Measurements from ENCODE around the gene RELCH. TPM values are rescaled to one million over a fixed set of nuclear protein-coding genes. Genes with fewer than 3 reads are reported as not detected.
"Not testable (repeated sequence)": the region's sequence is repeated elsewhere in the genome, so short reads cannot be mapped to it uniquely, and the experiment has no call there.

Gene RELCH, protein sequence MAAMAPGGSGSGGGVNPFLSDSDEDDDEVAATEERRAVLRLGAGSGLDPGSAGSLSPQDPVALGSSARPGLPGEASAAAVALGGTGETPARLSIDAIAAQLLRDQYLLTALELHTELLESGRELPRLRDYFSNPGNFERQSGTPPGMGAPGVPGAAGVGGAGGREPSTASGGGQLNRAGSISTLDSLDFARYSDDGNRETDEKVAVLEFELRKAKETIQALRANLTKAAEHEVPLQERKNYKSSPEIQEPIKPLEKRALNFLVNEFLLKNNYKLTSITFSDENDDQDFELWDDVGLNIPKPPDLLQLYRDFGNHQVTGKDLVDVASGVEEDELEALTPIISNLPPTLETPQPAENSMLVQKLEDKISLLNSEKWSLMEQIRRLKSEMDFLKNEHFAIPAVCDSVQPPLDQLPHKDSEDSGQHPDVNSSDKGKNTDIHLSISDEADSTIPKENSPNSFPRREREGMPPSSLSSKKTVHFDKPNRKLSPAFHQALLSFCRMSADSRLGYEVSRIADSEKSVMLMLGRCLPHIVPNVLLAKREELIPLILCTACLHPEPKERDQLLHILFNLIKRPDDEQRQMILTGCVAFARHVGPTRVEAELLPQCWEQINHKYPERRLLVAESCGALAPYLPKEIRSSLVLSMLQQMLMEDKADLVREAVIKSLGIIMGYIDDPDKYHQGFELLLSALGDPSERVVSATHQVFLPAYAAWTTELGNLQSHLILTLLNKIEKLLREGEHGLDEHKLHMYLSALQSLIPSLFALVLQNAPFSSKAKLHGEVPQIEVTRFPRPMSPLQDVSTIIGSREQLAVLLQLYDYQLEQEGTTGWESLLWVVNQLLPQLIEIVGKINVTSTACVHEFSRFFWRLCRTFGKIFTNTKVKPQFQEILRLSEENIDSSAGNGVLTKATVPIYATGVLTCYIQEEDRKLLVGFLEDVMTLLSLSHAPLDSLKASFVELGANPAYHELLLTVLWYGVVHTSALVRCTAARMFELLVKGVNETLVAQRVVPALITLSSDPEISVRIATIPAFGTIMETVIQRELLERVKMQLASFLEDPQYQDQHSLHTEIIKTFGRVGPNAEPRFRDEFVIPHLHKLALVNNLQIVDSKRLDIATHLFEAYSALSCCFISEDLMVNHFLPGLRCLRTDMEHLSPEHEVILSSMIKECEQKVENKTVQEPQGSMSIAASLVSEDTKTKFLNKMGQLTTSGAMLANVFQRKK
- 23.4 and 45.2 TPM in 2 replicates for total RNA-seq

DNA sequence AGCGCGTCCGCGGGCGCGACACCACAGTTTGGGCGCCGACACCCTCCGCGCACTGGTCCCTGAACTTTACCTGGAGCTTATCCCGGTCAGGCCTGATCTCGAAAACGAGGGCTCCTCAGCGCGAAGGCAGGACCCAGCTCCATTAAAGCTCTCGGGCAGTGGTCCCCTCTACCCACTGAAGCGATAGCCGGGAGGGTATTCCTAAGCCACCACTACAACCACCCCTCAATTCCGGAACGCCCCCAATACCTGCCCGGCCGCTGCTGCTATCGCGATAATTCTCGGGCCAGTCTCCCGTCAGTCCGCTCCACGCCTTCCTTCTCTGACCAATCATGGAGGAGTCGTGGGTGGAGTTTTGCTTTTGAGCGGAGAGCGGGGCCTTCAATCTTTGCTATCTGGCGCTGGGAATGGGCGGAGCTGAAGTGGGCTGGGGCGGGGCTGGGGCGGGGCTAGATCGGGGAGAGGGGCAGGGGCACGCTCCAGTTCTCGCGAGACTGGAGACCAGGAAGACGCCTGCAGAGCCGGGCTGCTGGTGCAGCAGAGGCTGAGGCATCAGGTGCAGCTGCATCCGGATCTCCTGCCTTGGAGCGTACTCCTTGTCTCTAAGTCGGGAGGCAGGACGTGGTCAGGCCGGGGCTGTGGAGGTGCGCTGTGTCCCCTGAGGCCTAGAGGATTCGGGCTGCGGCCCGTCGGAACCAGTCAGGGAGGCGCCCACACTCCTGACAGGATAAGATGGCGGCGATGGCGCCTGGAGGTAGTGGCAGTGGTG is at the start of gene RELCH, which contains the start of gene PIGN:
TSS of gene RELCH (plus strand) at position 482 of the 769 bp plus-strand sequence. CDS start at position 733, 251 bp downstream.
TSS of gene PIGN (minus strand) at position 283 of the 769 bp plus-strand sequence. CDS start 25,703 bp downstream, outside the sequence.
- peak; percentile 96 for DNase-seq (ENCODE audit: low read depth)

DNA sequence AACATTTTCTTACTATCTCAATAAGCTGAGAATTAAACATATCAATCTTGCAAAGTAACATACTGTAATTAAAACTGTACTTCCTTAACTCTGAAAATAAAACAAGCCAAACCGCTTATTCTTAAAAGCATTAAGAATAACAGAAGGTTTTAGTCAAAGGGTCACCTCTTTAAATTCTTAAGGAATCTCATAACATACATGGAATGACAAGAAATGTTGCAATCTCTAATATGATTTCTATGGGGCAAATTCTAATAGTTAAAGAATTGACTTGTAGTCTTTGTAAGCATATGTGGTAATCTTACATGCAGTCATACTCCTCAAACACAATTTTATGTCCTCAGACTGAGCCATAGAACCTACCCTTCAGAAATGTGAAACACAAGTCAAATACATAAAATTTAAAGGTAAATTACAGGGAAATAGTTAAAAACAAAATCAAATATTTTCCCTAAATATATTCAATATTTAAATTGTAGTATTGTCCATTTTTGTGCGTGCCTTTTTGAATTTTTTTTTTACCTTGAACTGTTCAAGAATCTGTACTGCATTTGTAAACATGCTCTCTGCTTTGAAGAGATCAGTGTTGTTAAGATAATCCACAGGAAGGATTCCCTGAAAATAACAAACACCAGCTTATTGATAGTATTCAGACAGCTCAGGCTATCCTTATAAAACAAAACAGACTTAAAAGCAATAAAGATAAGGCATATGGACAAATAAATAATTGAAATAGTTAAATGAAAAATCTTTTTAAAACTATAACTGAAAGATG is 48.4 kb upstream of the RELCH start:
- no peak for DNase-seq (ENCODE audit: low read depth)

DNA sequence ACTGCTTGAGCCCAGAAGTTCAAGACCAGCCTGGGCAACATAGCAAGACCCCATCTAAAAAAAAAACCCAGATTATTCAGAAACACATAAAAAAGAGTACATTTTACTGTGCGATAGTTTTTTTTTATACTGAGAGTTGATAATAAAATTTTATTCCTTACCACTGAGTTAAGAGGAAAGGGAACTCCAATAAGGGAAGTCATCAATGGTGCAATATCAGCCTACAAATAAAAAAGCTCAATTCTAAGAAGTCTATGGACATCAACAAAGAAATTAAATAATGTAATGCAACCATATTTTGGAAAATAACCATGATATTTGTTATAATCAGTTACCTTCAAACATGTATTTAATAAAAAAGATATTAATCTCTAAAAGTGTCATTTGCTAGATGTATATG is 46.8 kb upstream of the RELCH start:
- DNase-seq (ENCODE audit: low read depth) = no peak

DNA sequence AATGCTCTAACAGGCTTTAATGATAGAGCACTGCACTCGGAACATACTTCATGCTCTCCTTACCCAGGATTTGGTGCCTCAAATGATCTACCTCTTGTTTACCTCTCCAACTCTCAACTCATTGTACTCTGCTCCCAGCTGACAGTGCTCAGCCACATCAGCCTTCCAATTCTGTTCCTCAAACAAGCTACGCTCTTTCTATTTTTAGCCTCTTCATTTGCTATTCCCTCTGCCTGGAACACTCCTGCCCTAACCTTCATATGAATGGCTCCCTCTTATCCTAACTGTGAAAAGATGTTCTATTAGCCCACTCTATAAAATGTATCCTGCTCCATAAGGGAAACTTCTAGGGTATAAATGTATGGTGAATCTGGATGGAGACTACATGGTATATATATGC is 42.7 kb upstream of the RELCH start:
- DNase-seq (ENCODE audit: low read depth) = no peak

DNA sequence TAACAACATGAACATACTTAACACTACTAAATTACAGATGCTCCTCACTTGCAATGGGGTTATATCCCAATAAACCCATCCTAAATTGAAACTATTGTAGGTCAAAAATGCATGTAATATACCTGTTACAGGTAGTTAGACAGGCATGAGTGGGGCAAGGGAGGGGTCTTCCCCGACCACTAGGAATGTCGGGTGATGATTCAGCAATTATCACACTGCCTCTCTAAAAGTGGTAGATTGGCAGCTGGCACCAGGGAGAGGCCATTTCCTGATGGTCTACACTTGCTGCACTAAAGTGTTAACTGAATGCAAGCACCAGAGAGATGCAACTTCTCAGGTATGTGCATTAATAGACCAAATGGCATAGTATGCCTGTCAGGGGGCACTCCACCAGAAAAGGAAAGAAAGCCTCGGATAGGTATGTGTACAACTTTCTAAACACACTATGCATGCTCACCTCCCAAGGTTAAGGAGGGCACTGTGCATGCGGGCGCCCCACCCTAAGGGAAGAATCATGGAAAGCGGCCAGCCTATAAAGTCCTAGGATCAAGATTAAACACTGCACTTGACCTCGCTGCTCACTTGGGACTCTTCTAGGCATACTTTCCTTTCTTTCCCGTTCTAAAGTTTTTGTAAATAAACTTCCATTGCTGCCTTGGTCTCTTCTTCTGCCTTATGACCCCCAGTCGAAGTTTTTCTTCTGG is 35.8 kb upstream of the RELCH start:
- no peak for DNase-seq (ENCODE audit: low read depth)

DNA sequence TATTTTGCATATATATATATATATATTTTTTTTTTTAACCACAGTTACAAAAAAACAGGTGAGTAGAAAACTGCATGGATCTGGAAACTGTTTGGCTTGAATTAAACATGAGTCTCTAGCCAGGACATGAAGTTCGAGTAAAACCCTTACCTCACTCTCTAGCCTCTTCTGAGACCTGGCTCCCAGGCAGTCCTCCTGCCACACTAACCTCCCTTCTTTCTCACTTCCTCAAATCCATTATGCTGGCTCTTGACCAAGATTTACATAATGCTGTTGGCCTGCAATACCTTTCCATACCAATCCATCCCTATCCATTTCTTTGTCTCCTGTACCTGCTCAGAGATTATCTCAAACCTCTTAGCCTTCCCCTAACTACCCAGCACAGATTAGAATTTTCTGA is 34.2 kb upstream of the RELCH start:
- no peak for DNase-seq (ENCODE audit: low read depth)

DNA sequence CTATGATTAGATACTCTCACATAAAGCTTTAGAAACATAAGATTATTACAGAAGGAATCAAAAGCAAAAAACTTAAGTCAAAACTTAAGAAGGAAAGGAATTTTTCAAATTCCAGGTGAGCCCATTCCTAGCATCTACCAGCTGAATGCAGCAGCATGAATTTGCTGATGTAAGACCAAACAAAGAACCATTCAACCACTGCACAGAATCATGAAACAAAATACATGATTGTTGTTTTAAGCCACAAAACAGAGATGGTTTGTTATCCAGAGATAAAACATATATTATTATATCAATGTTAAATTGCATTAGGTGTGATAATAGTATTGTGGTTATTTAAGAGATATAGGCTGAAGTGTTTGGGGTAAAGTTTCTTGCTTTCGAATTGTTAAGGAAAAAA is 29.2 kb upstream of the RELCH start:
- no peak for DNase-seq (ENCODE audit: low read depth)

DNA sequence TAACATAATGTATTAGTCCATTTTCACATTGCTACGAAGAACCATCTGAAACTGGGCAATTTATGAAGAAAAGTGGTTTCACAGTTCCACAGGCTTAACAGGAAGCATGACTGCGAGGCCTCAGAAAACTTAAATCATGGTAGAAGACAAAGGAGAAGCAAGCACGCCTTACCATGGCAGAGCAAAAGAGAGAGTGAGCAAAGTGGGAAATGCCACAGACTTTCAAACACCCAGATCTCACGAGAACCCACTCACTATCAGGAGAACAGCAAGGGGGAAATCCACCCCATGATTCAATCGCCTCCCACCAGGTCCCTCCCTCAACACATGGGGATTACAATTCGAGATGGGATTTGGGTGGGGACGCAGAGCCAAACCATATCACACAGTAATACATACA is 22.7 kb upstream of the RELCH start:
- no peak for DNase-seq (ENCODE audit: low read depth)

DNA sequence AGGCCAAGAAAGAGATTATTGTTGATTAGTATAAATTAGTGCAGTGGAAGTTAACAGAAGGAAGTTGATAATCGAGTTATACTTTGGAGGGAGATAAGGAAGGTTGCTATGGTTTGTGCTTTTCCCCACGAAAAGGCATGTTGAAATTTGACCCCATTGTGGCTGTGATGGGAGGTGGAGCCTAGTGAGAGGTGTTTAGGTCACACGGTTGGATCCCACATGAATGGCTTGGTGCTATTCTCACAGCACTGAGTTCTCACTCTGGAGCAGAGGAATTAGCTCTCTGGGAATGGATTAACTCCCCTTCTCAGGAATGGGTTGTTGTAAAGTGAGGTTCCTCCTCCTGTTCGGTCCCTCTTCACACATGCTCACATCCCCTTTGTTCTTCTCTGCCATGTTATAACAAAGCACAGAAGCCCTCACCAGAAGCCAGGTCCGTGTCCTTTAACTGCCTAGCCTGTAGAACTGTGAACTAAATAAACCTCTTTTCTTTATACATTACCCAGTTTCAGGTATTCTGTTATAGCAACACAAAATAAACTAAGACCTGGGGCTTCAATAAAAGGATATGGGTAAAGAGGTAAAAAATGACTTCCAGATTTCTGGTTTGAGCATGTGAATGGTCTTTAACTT is 22.1 kb upstream of the RELCH start:
- no peak for DNase-seq (ENCODE audit: low read depth)

DNA sequence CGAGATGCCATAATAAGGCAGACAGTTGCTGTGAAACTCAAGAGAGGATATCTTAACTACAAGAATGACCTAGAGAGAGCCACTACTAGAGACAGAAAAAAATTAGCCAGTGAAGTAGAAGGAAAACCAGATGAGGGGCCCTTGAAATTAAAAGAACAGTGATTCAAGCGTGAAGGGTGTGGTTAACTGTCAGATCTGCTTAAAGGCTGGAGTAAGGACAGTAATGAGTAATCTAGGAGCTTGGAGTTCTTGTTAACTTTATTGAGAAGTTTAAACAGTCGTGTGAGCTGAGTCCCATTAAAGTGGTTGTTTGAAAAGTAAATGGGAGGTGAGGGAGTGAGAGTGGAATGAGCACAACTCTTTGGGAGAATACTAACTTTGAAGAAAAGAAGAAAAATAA is 21.5 kb upstream of the RELCH start:
- DNase-seq (ENCODE audit: low read depth) = peak; percentile 28

DNA sequence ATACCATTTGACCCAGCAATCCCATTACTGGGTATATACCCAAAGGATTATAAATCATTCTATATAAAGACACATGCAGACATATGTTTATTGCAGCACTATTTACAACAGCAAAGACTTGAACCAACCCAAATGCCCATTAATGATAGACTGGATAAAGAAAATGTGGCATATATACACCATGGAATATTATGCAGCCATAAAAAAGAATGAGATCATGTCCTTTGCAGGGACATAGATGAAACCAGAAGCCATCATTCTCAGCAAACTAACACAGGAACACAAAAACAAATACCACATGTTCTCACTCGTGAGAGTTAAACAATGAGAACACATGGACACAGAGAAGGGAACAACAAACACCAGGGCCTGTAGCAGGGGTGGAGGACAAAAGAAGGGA is 20.5 kb upstream of the RELCH start:
- DNase-seq (ENCODE audit: low read depth) = not testable (repeated sequence)

DNA sequence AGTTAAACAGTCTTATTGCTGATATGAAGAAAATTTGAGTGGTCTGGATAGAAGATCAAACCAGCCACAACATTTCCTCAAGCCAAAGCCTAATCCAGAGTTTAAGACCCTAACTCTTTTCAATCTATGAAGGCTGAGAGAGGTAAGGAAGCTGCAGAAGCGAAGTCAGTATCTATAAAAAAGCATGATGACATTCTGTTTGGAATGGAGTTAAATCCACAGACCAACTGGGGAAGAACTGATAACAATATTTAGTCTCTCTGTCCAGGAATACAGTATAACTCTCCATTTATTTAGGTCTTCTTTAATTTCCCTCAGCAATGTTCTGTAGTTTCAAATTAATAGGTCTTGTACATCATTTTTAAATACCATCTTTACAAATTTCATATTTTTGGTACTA is 16.2 kb upstream of the RELCH start:
- DNase-seq (ENCODE audit: low read depth) = no peak

DNA sequence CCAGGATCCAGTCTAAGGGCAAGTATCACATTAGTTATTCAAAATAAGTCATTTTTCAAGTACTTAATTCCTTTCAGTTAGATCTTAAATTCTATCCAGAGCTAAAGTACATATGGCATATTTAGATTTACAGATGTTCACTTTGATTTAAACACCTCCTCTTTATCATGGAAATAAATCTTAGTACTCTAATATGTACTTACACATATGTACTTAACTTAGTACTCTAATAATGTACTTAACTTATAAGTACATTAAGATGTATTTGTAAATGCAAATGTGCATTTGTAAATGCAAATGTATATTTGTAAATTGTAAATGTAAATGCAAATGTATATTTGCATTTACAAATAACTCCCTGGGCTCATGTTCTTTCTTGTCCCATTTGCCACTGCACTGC is 14.8 kb upstream of the RELCH start:
- no peak for DNase-seq (ENCODE audit: low read depth)

DNA sequence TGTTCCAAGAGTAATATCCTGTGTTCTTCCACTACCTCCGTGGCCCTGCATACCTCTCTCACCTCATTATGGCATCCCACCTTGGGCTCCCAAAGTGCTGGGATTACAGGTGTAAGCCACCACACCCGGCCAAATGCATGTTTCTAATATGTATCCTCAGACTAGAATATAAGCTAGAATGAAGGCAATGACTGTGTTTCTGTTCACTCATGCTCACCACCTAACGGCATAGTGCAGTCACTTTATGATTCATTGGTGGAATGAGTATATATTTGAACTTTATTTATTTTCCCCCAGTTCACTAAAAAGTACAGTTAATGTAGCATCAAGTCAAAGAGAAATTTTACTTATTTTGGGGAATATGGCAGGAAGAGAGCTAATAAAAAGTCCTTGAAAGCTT is 11.5 kb upstream of the RELCH start:
- DNase-seq (ENCODE audit: low read depth) = no peak

DNA sequence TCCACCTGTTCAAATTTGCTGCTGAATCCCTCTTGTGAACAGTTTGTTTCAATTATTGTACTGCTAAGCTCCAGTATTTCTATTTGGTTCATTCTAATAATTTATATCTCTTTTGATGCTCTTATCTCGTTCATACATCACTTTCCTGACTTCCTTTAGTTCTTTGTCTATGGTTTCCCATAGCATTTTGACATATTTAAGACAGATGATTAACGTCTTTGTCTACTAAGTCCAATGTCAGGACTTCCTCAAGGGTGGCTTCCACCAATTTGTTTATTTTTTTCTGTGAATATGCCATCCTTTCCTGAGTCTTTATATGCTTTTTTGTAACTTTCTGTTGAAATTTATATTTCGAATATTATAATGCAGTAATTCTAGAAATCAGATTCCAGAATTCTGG is 9.8 kb upstream of the RELCH start:
- no peak for DNase-seq (ENCODE audit: low read depth)

DNA sequence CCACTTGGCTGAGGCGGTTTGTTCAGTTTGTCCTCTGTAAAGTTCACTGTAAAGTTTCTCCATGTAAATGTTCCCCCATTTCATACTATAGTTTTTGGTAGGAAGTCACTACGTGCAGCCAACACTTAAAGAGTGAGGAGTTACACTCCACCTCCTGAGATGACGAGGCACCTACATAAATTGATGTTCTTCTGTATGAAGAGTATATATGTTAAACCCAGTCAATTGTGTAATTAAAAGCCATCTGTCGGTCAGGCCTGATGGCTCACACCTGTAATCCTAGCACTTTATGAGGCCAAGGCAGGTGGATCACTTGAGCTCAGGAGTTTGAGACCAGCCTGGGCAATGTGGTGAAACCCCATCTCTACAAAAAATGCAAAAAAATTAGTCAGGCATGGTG is 7.8 kb upstream of the RELCH start:
- no peak for DNase-seq (ENCODE audit: low read depth)

DNA sequence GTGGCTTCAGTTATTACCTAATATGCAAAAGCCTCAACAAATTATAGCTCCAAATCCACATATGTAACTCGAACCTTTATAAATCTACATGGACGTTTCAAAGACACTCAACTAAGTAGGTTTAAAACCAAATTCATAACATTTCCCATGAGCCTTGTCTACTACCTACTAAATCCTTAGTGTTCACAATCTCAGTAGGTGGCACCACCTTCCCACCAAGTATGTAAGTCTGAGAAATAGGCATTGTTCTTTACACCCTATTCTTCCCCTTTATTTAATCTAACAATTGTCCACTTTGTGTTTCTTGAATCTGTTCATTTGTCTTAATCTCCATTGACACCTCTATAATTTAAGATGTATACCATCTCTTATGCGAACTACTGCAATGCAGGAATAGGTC is 4.8 kb upstream of the RELCH start:
- no peak for DNase-seq (ENCODE audit: low read depth)

DNA sequence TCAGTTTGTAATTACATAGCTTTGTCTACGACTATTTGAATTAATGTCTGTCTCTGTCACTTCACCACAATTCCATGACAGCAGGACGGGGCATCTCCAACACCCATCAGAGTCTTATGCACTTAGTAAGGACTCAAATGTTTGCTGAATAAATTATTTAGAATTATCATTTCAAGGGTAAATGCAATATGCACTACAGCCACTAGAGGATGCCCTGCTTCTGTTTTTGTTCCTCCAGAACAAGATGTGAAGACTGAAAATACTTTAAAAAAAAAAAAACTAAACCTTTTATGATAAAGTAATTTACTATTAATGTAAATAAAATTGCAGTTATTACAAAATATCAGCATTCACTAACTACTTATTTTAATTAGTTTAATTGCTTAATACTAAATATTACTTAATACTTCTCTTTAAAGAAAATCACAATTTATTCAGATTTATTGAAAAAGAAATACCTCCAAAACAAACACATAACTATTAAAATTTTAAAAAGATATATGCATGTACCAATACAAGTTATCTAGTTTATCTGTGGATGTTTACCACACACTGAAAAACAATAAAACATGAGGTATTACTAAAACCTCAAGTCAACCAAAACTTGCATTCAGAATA is 3.4 kb upstream of the RELCH start:
- peak; percentile 76 for DNase-seq (ENCODE audit: low read depth)

DNA sequence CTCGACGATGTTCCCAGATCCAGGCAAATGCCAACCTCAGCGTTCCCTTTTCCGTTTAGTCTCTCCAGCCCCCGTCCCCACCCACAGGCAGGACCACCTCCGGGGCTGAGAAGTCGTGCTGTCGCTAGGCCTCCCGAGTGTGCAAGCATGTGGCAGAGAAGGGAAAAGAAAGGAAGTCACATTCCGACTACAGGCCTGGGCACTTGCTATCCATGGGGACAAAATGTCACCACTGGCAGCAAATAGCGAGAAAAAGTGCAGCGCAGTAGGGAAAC is 619 bp upstream of the RELCH start:
- peak; percentile 23 for DNase-seq (ENCODE audit: low read depth)

Measured in renal cortical epithelial cell (primary cell).